ENCODE measurements around the gene C9orf153.
A peak's percentile ranks its signal among the peaks of the same experiment; 100 is the strongest.

The C9orf153 gene

GRCh38 chr9:86219606-86220005 lies 39.9 kb downstream of the C9orf153 start:
- TF ChIP-seq REST (IDR thresholded peaks at IDR 0.05; ENCODE audit: low read depth) = no peak
- no peak for TF ChIP-seq TAF1 (IDR thresholded peaks at IDR 0.05; ENCODE audit: low read depth)
- TF ChIP-seq RAD21 (IDR thresholded peaks at IDR 0.05; ENCODE audit: low read depth) = no peak
- no peak for TF ChIP-seq CEBPB (IDR thresholded peaks at IDR 0.05)
- no peak for TF ChIP-seq TEAD4 (IDR thresholded peaks at IDR 0.05)
- TF ChIP-seq MAX (IDR thresholded peaks at IDR 0.05) = no peak
- TF ChIP-seq USF1 (IDR thresholded peaks at IDR 0.05) = no peak
- TF ChIP-seq NFIC (IDR thresholded peaks at IDR 0.05) = no peak
- no peak for TF ChIP-seq CREB1 (IDR thresholded peaks at IDR 0.05; ENCODE audit: low read depth)
- TF ChIP-seq ZBTB7A (IDR thresholded peaks at IDR 0.05; ENCODE audit: low read depth) = no peak
- no peak for TF ChIP-seq TCF12 (IDR thresholded peaks at IDR 0.05; ENCODE audit: low read depth)
- TF ChIP-seq EGR1 (IDR thresholded peaks at IDR 0.05) = no peak
- no peak for TF ChIP-seq YY1 (IDR thresholded peaks at IDR 0.05; ENCODE audit: low read depth)
- TF ChIP-seq FOXM1 (IDR thresholded peaks at IDR 0.05; ENCODE audit: borderline replicate concordance, low read depth) = no peak
- no peak for TF ChIP-seq EP300 (IDR thresholded peaks at IDR 0.05; ENCODE audit: borderline replicate concordance)

GRCh38 chr9:86217076-86217755 lies 42.2 kb downstream of the C9orf153 start:
- TF ChIP-seq USF1 (IDR thresholded peaks at IDR 0.05) = no peak
- TF ChIP-seq ZBTB7A (IDR thresholded peaks at IDR 0.05; ENCODE audit: low read depth) = no peak
- TF ChIP-seq YY1 (IDR thresholded peaks at IDR 0.05; ENCODE audit: low read depth) = no peak
- TF ChIP-seq CREB1 (IDR thresholded peaks at IDR 0.05; ENCODE audit: low read depth) = no peak
- TF ChIP-seq FOXM1 (IDR thresholded peaks at IDR 0.05; ENCODE audit: borderline replicate concordance, low read depth) = no peak
- TF ChIP-seq TEAD4 (IDR thresholded peaks at IDR 0.05) = no peak
- no peak for TF ChIP-seq TAF1 (IDR thresholded peaks at IDR 0.05; ENCODE audit: low read depth)
- TF ChIP-seq NFIC (IDR thresholded peaks at IDR 0.05) = no peak

GRCh38 chr9:86207193-86207592 lies 52.3 kb downstream of the C9orf153 start:
- TF ChIP-seq RAD21 (IDR thresholded peaks at IDR 0.05; ENCODE audit: low read depth) (no peak), FOXM1 (IDR thresholded peaks at IDR 0.05; ENCODE audit: borderline replicate concordance, low read depth) (no peak), CEBPB (IDR thresholded peaks at IDR 0.05) (no peak), NFIC (IDR thresholded peaks at IDR 0.05) (no peak), MAX (IDR thresholded peaks at IDR 0.05) (no peak), CREB1 (IDR thresholded peaks at IDR 0.05; ENCODE audit: low read depth) (no peak), REST (IDR thresholded peaks at IDR 0.05; ENCODE audit: low read depth) (no peak), EP300 (IDR thresholded peaks at IDR 0.05; ENCODE audit: borderline replicate concordance) (no peak), YY1 (IDR thresholded peaks at IDR 0.05; ENCODE audit: low read depth) (no peak), TAF1 (IDR thresholded peaks at IDR 0.05; ENCODE audit: low read depth) (no peak), EGR1 (IDR thresholded peaks at IDR 0.05) (no peak), TEAD4 (IDR thresholded peaks at IDR 0.05) (no peak), TCF12 (IDR thresholded peaks at IDR 0.05; ENCODE audit: low read depth) (no peak), ZBTB7A (IDR thresholded peaks at IDR 0.05; ENCODE audit: low read depth) (no peak), USF1 (IDR thresholded peaks at IDR 0.05) (no peak)

DNA sequence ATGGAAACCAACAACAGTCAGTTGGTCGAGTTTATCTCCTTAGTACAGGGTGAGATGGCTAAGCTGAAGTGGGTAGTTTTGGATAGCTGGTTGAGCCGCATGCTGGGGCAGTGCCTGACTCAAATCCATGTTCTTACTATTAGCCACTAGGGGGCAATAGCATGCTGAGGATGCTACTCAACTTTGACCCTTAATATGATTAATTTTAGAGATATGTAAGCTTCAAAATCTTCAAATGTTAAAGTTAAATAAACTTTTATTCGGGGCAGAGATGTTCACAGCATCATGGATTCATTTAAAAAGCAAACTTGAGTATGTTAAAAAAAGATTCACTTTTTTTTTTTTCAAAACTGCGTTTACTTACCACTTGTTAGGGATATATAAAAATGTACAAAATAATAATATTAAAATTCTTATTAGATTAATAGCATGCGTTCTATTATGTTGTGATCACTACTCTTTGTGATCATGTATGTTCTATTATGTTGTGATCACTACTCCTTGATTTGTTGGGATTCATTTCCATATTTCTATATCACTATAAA lies 57.0 kb downstream of the C9orf153 start:
- TF ChIP-seq NFIC (IDR thresholded peaks at IDR 0.05) (no peak), RAD21 (IDR thresholded peaks at IDR 0.05; ENCODE audit: low read depth) (peak; percentile 82)

DNA sequence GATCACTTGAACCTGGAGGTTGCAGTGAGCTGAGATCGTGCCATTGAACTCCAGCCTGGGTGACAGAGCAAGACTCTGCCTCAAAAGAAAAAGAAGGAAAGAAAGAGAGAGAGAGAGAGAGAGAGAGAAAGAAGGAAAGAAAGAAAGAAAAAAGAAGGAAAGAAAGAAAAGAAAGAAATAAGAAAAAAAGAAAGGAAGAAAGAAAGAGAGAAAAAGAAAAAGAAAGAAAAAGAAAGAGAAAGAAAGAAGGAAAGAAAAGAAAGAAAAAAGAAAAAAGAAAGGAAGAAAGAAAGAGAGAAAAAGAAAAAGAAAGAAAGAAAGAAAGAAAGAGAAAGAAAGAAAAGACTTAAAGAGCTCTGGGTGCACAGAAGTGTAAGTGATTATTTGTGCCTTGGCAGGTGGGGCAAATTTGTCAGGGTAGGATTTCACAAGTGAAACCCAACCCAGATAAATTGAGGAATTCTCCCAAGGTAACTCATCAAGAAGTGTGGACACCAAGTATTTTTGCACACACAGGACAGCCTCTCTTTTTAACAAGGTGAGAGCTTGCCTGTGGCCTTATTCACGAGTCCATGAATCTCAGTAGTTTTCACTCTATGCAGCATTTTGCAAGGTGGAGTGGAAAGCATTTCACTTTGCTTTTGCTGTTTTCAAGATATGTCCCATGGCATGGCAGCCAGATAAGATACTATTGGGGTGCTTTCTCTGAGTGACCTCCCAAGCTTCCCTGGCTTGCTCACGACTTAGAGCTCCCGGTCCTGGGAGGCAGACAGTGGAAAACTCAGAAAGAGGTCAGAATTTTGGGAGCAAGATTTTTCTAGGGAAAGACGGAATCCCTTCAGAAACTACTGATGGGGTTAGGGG lies 57.8 kb downstream of the C9orf153 start:
- TF ChIP-seq TEAD4 (IDR thresholded peaks at IDR 0.05) (no peak), RAD21 (IDR thresholded peaks at IDR 0.05; ENCODE audit: low read depth) (no peak), CEBPB (IDR thresholded peaks at IDR 0.05) (no peak), CREB1 (IDR thresholded peaks at IDR 0.05; ENCODE audit: low read depth) (no peak), FOXM1 (IDR thresholded peaks at IDR 0.05; ENCODE audit: borderline replicate concordance, low read depth) (no peak), USF1 (IDR thresholded peaks at IDR 0.05) (no peak), TCF12 (IDR thresholded peaks at IDR 0.05; ENCODE audit: low read depth) (no peak), EGR1 (IDR thresholded peaks at IDR 0.05) (no peak), YY1 (IDR thresholded peaks at IDR 0.05; ENCODE audit: low read depth) (no peak), MAX (IDR thresholded peaks at IDR 0.05) (no peak), TAF1 (IDR thresholded peaks at IDR 0.05; ENCODE audit: low read depth) (no peak), EP300 (IDR thresholded peaks at IDR 0.05; ENCODE audit: borderline replicate concordance) (no peak), REST (IDR thresholded peaks at IDR 0.05; ENCODE audit: low read depth) (no peak), NFIC (IDR thresholded peaks at IDR 0.05) (no peak), ZBTB7A (IDR thresholded peaks at IDR 0.05; ENCODE audit: low read depth) (no peak)
